IPS-15b (cell line): ENCODE data around the gene CA4.

Experiments
- H3K27me3 ChIP-seq: one replicate; pipeline ENCODE4 v1.6.1; 2013; ENCODE audit warnings: low read length; ENCODE audit not compliant: control insufficient read depth, insufficient read depth
- H3K36me3 ChIP-seq: one replicate; pipeline ENCODE4 v1.6.1; 2013; ENCODE audit warnings: low read length; ENCODE audit not compliant: control insufficient read depth, insufficient read depth
- H3K4me1 ChIP-seq: one replicate; pipeline ENCODE4 v1.6.1; 2013; ENCODE audit warnings: mild to moderate bottlenecking, low read length; ENCODE audit not compliant: control insufficient read depth, insufficient read depth
- H3K4me3 ChIP-seq: one replicate; pipeline ENCODE4 v1.5.1; 2013; ENCODE audit warnings: low read depth, low read length
- H3K9ac ChIP-seq: one replicate; pipeline ENCODE4 v1.6.1; 2013; ENCODE audit warnings: low read depth, mild to moderate bottlenecking, low read length
- H3K9me3 ChIP-seq: one replicate; pipeline ENCODE4 v1.6.1; 2013; ENCODE audit warnings: mild to moderate bottlenecking, low read length; ENCODE audit not compliant: control insufficient read depth, insufficient read depth

CA4 gene

DNA sequence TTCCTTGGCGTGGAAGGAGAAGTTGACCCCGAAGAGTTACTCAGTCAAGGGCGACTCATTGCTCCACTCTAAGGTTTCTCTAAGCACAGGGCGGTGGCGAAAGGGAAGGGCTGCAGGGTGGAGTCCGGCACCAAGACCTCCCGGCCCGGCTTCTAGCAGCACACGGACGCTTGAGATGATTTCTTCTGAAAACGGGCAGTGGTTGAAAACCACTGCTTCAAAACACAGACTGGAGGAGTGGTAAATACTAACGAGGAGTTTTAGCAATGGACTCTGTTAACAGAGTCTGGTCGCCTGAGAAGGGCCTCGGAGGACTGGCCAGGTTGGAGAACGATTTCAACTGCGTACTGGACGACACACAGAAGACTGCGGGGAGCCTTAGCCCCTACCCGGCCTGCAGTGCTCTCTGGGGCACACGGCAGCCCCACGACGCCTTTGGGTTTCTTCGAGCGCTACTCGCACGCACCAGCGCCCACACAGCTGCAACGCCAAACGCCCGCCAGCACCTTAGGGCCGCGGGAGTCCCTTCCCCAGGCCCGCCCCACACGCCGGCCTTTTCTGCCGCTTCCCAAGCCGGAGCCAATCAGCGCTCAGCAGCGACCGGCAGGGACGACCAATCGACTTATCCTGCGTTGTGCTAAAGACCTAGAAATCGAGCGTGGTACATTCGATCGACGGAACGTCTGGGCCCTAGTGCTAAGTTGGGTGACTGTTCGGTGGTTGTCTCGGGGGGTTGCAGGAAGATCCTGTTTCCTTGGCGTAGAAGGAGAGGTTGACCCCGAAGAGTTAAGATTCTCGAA, 14.4 kb upstream of the CA4 start:
- H3K9me3 ChIP-seq = no peaks in the 10 kb centered on the region
- peak overlapping the region; percentile 92 for H3K4me3 ChIP-seq
- no peaks in the 10 kb centered on the region for H3K4me1 ChIP-seq
- H3K27me3 ChIP-seq = peaks cover 59% of the 10 kb centered on the region
- no peaks in the 10 kb centered on the region for H3K36me3 ChIP-seq
- peak overlapping the region; percentile 83 for H3K9ac ChIP-seq

DNA sequence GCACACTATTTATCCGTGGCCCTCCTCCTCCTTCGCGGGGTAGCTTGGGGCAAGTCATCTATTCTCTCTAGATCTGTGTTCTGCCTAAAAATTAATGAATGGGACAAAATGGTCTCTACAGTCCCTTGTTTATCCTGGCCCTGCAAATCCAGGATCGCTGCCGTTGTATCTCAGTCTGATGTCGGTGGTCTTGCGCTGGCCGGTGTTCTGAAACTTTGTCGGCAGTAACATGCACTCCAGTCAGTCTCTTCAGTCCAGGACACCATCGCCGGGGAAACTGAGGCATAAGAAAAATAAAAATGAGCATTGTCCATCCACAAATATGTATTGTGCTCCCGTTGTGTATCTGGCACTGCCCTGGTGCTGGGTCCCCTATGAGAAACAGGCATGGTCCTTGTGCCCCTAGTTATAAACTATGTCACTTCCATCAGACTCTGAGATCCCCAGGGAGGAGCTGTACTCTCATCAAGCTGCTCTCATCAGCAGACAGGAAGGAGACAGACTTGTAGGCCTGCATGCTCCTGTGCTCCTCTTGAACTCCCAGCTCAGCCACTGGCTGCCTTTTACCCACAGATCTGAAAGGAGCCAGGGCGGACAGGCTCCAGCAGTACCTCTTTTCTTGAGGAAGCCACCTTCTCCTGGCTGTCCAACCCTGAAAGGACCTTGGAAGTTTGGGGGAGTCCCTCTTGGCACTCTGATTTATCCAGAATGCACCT, 13.7 kb upstream of the CA4 start:
- H3K9ac ChIP-seq = no peak overlapping the region
- H3K4me3 ChIP-seq = peak overlapping the region; percentile 92

DNA sequence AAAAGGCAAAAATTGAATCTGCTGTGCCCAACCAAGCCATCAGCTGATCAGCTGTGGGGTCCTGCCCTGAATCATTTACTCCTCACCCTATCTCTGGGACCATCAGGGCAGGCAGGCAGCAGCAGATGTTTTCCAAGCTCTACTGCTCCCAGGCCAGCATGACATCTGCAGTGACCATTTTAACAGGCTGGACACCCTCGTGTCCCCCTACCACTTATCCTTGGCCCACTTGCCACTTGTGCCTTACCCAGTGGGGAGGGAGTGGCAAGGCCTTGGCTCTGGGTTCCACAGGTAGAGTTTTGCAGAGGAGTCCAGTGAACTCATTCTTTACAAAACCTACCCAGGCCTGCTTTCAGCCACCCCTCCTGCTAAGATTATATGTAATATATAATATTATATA, 12.0 kb upstream of the CA4 start:
- Histone ChIP-seq H3K27me3 (peaks cover 75% of the 10 kb centered on the region), H3K4me1 (peaks cover 5% of the 10 kb centered on the region)

More for the DNA sequence above, 13.7 kb upstream of the CA4 start:
- H3K4me1 ChIP-seq = peaks cover 2% of the 10 kb centered on the region
- H3K36me3 ChIP-seq = no peaks in the 10 kb centered on the region
- H3K27me3 ChIP-seq = peaks cover 67% of the 10 kb centered on the region
- H3K9me3 ChIP-seq = no peaks in the 10 kb centered on the region

DNA sequence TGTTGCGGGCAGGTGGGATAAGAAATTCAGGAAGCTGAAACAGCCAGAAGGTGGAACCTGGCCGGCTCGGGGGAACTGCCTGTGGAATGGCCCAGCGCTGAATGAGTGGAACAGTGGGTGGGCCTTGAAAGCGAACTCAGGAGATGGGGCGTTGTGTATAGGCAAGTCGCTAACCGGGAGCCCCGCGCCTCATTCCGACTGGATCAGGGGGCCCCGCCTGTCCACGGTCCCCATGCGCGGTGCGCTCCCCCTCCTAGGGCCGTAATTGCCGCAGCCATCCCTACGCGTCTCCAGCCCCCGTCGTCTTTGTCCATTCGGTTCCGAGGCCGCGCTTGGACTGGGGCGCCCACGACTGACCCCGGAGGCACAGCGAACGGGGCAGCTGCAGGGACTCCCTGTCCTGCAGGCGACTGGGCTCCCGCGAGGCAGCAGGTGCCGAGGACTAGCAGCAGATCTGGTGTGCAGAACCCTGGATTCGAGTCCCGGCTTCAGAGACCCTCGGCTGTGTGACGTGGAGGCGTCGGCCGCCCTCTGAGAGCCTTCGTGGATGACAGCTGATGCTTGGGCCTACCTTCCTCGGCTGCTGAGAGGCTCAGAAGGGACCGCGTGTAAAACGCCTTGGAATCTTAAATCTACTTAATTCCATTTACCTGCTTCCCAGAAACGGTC, 10.9 kb upstream of the CA4 start:
- Histone ChIP-seq H3K9ac (no peak overlapping the region), H3K27me3 (peaks cover 79% of the 10 kb centered on the region), H3K9me3 (no peaks in the 10 kb centered on the region), H3K36me3 (no peaks in the 10 kb centered on the region), H3K4me1 (peaks cover 8% of the 10 kb centered on the region), H3K4me3 (peak overlapping the region; percentile 52)

More for the DNA sequence above, 12.0 kb upstream of the CA4 start:
- Histone ChIP-seq H3K9ac (no peak overlapping the region), H3K36me3 (no peaks in the 10 kb centered on the region), H3K9me3 (no peaks in the 10 kb centered on the region), H3K4me3 (no peak overlapping the region)

DNA sequence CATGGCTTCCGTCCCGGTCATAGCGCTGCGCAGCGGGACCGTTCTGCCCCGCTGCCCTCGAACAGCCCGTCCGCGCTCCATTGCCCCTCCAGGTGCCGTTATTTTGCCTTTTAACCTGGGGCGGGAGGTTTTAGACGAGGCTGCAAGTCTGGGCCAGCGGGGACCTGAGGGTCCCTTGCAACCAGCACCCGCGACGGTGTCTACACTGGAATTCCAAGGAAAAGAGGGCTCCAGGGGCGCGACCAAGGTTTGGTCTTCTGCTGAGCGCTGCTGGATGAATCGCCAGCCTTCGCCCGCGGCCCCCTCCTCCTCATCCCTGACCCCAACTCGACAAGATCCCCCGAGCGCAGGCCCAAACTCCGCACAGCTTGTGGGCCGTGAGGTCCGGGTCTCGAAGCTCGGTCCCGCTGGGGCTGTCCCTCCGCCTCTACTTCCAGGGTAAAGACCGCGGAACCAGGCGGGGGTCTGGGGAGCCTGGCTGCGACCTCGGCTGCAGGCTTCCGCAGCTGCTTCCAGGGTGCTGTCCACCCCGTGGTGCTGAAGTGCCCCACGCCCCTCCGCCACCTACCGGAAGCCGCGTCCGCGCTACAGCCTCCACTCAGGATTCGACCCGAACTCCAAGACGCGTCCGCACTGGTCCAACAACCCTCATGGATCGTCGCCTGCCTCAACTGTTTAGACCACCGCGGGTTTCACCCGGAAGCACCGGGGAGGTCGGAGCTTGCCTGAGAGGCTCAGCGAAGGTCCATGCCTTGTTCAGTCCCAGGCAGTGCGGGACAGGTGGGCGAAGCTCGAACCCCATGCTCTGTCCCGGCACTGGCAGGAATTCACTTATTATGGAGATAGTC, 10.1 kb upstream of the CA4 start:
- Histone ChIP-seq H3K4me1 (peaks cover 8% of the 10 kb centered on the region), H3K9ac (no peak overlapping the region), H3K27me3 (peaks cover 79% of the 10 kb centered on the region), H3K36me3 (no peaks in the 10 kb centered on the region), H3K4me3 (peak overlapping the region; percentile 52), H3K9me3 (no peaks in the 10 kb centered on the region)

DNA sequence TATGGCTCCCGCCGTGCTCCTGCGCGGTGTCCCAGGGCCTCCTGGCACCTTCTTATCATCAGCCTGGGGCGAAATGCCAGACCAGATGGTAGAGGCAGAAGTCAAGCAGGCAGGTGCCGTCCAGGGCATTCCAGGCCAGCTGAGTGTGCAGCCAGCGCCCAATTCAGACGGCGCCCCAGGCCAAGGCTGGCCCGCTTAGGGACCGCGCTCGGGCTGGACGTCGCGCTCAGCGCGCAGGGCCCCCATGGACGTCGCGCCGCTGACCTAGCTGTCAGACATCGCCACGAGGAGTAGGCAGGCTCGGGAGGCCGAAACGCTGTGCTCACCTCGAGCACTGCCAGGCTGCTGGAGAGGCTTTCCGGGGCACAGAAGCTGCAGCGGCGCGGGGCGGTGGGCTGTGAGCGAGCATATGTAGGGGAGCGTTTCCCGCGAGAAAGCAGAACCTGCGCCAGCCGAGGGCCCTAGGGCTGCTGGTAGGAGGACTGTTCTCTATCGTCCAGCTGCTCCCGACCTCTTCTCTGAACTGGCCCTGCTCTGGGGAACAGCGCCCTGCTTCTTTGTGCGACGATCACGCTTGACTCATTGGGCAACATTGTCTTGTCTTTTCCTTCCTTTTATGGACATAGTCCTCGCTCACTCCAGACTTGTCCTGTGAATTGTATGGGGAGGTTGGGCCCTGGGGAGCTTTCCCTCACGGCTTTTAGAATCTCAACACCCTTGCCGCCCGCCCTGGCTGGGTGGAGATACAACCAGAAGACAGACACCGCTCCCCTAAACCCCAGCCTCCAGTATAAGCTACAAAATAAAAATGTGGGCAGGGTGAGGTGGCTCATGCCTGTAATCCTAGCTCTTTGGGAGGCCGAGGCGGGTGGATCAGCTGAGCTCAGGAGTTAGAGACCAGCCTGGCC, 8.4 kb upstream of the CA4 start:
- H3K27me3 ChIP-seq = peaks cover 68% of the 10 kb centered on the region
- peaks cover 12% of the 10 kb centered on the region for H3K4me1 ChIP-seq
- H3K9me3 ChIP-seq = no peaks in the 10 kb centered on the region
- no peaks in the 10 kb centered on the region for H3K36me3 ChIP-seq
- H3K4me3 ChIP-seq = peak overlapping the region; percentile 50
- H3K9ac ChIP-seq = no peak overlapping the region

DNA sequence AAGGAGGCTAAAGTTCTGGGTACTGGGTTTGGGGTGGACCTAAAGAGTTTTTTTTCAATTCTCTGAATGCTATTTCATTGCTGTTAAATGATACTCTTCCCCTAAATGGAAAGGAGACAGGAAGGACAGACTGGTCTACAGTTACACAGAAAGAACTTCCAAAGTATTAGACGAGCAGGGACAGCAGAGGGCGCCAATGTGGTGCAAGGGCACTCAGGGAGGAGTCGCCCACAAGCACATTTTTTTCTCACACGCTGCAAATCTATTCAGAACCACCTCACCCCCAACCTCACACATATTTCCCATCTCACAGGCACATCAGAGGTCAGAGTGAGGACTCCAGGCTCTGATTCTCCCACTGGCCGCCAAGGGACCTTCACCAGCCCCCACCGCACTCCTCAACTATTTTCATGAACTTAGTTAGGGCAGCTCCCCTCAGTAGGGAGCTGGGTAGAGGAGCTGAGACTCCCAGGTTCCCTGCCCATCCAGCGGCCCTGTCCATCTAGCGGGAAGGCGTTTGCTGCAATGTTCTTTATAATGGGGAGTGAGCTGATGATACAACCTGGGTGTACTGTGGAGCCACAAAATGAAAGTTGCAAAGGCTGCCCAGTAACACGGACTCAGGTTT, 6.8 kb upstream of the CA4 start:
- Histone ChIP-seq H3K36me3 (no peaks in the 10 kb centered on the region), H3K27me3 (peaks cover 62% of the 10 kb centered on the region), H3K4me1 (peaks cover 12% of the 10 kb centered on the region), H3K4me3 (peak overlapping the region; percentile 55), H3K9ac (no peak overlapping the region), H3K9me3 (no peaks in the 10 kb centered on the region)

DNA sequence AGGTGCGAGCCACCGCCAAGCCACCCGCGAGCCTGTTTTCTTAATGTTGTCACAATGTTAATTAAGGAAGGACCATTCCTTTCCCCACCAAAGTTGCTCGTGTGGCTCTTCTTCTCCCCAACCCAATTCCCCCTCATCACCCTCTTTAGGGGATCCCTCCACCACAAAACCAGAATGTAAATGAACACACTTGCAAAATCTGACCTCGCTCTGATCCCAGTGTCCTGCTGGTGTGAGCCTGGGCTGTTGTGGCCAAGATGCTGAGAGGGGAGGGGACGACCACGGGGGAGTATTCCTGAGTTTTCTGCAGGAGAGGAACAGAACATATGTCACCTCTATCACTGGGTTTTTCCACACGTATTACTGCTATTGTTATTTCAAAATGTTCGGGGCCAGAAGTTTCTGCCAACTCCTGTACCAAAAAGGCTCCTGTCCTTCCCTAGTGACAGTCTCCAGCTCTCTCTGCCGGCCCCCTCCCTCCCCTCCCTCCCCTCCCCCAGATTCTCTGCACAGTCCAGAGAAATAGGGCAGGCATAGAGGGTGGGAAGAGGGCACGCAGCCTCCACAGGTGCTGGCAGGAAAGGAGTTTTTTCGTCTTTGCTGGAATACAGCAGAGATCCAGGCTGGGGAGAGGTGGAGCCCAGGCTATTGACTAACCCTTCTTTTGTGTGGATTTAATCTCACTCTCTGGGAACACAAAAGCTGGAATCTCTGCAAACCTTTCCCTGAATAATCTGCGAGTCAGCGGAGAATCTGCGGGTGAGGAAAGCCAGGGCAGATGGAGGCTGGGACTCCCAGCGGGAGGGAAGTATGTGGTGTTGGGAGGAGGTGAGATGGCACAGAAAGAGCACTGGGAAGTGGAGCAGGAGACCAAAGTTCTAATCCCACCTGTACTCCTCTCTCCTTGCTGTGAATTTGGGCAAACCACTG, 4.5 kb upstream of the CA4 start:
- peaks cover 20% of the 10 kb centered on the region for H3K4me1 ChIP-seq
- H3K36me3 ChIP-seq = peaks cover 3% of the 10 kb centered on the region
- peaks cover 59% of the 10 kb centered on the region for H3K27me3 ChIP-seq
- H3K4me3 ChIP-seq = peak overlapping the region; percentile 24
- no peak overlapping the region for H3K9ac ChIP-seq
- H3K9me3 ChIP-seq = no peaks in the 10 kb centered on the region

DNA sequence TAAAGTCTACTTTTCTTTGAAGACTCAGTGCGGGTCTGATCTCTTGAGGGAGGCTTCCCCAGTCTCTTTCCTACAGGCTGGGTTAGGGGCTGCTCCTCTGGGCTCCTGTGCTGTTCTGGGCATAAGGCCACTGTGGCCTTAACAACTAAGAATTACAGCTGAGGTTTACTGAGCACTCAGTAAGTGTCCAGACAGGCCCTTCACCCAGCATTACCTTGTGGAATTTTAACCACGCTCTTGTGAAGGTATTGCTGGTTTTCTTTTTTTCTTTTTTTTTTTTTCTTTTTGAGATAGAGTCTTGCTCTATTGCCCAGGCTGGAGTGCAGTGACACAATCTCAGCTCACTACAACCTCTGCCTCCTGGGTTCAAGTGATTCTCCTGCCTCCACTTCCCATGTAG, 3.6 kb upstream of the CA4 start:
- no peak overlapping the region for H3K4me3 ChIP-seq

More for the DNA sequence above, 3.6 kb upstream of the CA4 start:
- peaks cover 3% of the 10 kb centered on the region for H3K36me3 ChIP-seq
- H3K9ac ChIP-seq = no peak overlapping the region
- peaks cover 58% of the 10 kb centered on the region for H3K27me3 ChIP-seq
- H3K9me3 ChIP-seq = no peaks in the 10 kb centered on the region
- peaks cover 21% of the 10 kb centered on the region for H3K4me1 ChIP-seq
